ENCODE measurements around the gene RELA. TPM values are rescaled to one million over a fixed set of nuclear protein-coding genes. Genes with fewer than 3 reads are reported as not detected.

RELA gene
- total and polyA plus RNA-seq, 2 of the 13 experiments (the other 11 are each of a cell fraction or from before 2014, with no cell fraction given) = 21.4 to 40.5 TPM

- TF ChIP-seq, protein P1, sequence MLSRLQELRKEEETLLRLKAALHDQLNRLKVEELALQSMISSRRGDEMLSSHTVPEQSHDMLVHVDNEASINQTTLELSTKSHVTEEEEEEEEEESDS (CRISPR knock-in tag; IDR thresholded peaks at IDR 0.05; ENCODE audit: borderline replicate concordance) = no peak
- TF ChIP-seq, protein P2, sequence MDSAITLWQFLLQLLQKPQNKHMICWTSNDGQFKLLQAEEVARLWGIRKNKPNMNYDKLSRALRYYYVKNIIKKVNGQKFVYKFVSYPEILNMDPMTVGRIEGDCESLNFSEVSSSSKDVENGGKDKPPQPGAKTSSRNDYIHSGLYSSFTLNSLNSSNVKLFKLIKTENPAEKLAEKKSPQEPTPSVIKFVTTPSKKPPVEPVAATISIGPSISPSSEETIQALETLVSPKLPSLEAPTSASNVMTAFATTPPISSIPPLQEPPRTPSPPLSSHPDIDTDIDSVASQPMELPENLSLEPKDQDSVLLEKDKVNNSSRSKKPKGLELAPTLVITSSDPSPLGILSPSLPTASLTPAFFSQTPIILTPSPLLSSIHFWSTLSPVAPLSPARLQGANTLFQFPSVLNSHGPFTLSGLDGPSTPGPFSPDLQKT (CRISPR knock-in tag; IDR thresholded peaks at IDR 0.05; ENCODE audit: borderline replicate concordance) = no peak
- TF ChIP-seq ZNF614 (CRISPR knock-in tag; IDR thresholded peaks at IDR 0.05; ENCODE audit: borderline replicate concordance) (0 out of 2 replicates have a peak, but pooled peaks have one; percentile 22), MAZ (IDR thresholded peaks at IDR 0.05; ENCODE audit: borderline replicate concordance, low read depth, low read length) (no peak), MAZ (CRISPR knock-in tag; IDR thresholded peaks at IDR 0.05; ENCODE audit: low read depth) (peak; percentile 40; the same call in 1 of the 2 replicates), SPEN (CRISPR knock-in tag; IDR thresholded peaks at IDR 0.05; ENCODE audit: low read depth) (peak; percentile 41), ZNF563 (CRISPR knock-in tag; IDR thresholded peaks at IDR 0.05) (peak; percentile 46; the same call in 1 of the 2 replicates), BHLHE40 (IDR thresholded peaks at IDR 0.05; ENCODE audit: low read length) (0 out of 2 replicates have a peak, but pooled peaks have one; percentile 23), RBM39 (IDR thresholded peaks at IDR 0.05; ENCODE audit: low read depth, low read length, poor library complexity, severe bottlenecking) (peak; percentile 65), TCF12 (IDR thresholded peaks at IDR 0.05) (no peak), TCF12 (CRISPR knock-in tag; IDR thresholded peaks at IDR 0.05) (peak; percentile 59; the same call in 1 of the 2 replicates), ZNF776 (CRISPR knock-in tag; IDR thresholded peaks at IDR 0.05) (0 out of 2 replicates have a peak, but pooled peaks have one; percentile 54)
- TF ChIP-seq, protein P3, sequence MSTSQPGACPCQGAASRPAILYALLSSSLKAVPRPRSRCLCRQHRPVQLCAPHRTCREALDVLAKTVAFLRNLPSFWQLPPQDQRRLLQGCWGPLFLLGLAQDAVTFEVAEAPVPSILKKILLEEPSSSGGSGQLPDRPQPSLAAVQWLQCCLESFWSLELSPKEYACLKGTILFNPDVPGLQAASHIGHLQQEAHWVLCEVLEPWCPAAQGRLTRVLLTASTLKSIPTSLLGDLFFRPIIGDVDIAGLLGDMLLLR (CRISPR knock-in tag; IDR thresholded peaks at IDR 0.05) = peak; percentile 42; the same call in 1 of the 2 replicates
These were observed 46.7 kb downstream of the RELA start (continued) for GRCh38 chr11:65615950-65616574.

Measured in HepG2 (cell line).